HG02763 (cell line): ENCODE measurements around the gene ANKDD1B.

Experiments
- ATAC-seq: cut with Tn5 transposase; IDR thresholded peaks from one replicate; pipeline ENCODE4 v1.9.1; 2021; ENCODE audit warnings: mild to moderate bottlenecking, moderate library complexity; ENCODE audit not compliant: unreplicated experiment

The ANKDD1B gene

DNA sequence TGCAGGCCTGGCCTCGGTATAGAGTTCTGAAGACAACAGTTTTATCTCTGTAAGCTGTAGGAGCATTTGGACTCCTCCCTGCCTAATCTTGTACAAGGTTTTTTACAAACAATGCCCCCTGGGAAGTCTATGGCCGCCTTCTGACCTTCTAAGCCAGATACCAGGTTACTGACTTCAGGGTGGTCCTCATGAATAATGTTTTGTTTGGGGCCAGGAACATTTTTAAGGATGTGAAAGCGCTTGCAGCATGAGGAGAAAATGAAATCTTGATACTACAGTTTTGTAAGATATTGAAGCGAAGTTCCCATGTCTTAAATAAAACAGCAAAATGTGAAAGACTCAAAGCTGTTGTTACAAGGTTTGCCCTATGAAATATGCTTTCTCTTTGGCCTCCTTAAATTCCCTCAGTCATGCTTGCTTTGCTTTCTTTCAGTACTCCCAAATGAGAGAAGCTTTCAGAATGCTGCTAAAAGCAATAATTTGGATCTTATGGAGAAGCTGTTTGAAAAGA lies 5.2 kb downstream of the ANKDD1B start:
- no peak for ATAC-seq

DNA sequence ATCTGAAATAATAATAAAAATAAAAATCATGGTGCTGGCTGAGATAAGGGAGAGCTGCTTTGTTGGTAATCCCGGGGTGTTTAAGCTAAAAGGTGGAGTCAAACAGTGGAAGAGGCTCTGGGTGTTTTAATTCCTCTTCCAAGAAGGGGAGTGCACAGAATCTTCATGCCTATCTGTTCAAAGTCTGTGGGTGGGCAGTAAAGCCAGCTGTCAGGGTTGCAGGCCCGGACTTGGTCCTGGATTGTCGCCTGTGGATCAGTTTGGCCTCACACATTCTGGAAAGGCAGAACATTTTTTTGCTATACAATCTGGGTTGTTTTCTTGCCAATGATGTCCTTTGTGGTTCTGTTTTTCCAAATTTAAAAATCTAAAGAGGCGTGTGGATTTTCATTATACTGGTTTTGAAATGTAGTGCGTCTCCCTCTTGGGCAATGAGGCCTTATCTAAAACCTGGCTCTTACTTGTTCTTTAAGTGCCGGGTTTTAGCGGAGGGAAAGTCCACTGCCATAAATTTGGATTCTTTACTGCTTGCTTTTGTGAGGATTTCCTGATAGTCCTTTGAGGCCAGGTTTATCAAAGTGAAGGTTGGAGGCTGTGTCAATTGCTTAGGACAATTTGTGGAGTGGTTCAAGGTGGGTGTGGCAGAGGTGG lies 5.8 kb downstream of the ANKDD1B start:
- no peak for ATAC-seq

DNA sequence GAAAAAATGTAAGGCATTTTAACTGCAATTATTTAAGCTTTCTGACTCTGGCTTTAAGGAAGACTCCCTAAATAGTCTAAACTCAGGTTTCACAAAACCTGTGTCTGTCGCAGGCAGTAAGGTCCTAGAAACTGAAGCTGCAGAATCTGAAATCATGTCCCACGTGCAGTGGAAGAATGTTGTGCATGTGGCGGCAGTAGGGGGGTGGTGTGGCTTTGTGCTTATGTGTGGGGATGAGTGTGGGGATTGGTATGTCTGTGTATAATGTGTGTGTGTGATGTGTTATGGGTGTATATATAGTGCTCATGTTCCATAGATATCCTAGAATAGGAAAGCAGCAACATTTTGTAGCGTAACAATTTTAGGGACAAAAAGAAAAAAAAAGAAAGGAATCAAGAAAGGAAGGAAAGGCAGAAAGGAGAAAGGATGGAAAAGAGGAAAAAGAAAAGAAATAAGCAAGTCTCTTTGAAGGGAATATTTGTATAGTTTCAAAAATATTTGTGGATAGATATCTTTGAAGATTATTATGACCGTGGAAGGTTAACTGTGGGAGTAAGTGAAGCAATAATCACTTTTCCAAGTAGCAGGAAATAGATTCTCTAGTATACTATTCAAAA lies 6.6 kb downstream of the ANKDD1B start:
- no peak for ATAC-seq

DNA sequence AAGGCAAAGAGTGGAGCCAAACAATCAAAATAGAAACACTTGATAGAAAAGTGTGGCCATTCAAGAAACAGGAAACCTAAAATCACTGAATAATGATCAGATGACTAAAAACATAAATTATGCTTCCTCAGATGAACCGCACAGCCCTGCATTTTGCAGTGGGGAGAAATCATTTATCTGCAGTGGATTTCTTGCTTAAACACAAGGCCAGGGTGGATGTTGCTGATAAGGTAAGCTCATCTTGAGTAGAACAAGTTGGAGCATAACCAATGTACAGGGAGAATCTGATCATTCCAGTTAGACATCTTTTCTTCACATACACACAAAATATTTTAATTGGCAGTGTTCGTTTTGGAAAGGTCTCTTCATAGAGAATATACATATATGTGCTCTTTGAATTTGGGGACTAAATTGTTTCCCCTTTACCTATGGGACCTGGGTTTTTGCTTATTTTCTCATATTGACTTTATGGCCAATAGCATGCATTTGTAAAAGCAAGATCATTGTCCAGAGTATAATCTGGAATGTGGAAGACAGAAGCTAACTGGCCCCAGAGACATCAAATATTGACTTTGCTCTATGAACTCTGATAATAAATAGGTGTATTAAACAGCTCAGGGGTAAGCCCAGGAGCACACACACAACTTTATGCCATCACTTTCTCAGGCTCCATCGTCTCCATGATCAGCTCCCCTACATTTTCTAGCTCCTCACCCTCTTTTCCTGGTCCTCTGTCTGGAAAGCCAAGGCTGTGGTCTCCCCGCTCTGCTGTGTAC lies 9.1 kb downstream of the ANKDD1B start:
- ATAC-seq: no peak

DNA sequence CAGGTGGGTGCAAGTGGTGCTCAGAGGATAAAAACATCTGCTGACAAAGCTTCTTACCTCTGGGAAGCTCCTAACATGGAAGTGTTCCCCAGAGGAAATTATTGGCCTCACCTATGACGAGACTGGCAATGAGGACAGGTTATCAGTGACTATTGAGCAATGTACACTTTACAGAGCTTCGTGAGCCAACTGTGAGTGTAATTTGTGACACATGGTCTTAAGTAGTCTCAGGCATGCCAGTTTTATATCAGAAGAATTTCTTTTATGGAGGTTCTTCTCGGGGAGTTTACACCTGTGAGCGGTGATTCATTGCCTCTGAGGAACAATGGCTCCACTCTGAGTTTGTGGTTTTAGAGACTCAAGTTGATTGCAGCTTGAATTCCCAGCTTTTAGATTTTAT lies 11.3 kb downstream of the ANKDD1B start:
- no peak for ATAC-seq

DNA sequence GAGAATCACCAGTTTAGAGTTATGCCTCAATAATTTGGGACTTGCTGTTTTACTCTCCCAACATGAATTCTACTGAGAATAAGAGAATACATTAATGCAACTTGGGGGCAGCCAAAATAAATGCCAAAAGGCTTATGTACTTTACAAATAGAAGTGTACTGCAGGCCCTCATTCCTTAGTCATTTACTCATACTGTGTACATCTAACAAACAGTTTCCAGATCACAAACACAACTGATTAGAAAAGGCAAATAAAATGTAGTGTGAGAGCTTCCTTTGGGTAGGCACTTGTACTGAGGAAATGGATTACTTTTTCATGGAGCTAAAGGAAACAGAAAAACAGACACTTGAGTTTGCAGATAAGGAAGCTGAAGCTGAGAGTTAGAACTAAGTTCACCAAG lies 12.6 kb downstream of the ANKDD1B start:
- ATAC-seq: no peak

DNA sequence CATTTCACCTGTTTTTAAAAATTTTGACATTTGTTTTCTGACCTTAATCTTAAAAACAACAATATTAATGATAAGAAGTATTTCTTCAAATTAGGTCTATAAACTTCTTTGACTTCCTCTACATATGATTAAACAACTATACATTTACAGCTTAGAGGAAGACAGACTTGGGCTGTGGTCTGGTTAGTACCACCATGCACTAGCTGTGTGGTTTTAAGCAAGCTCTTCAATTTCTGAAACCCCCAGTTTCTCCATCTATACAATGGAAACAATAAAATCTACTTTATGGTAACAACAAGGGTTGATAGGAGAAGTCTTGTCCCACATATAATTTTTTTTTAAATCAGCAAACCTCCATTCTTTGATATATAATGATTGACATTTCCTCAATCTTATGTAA lies 15.7 kb downstream of the ANKDD1B start:
- ATAC-seq: no peak

DNA sequence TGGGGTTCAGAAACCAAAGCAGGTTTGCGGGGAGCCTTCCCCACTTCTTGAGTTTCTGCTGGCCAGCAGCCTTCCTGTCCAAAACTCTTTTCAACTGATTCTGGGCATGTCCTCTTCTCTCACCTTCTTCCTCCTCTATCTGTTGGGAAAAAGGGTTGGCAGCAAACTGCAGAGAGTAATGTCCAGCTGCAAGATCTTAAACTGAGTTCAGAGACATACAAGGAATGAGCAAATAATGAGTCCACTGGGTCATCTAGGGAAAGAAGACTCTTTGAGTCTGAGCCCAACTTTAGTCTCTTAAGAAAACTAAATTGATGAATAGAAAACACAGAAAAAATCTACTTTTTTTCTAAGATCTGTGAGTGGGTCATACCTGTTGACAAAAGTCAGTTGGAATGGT lies 16.5 kb downstream of the ANKDD1B start:
- ATAC-seq: no peak

DNA sequence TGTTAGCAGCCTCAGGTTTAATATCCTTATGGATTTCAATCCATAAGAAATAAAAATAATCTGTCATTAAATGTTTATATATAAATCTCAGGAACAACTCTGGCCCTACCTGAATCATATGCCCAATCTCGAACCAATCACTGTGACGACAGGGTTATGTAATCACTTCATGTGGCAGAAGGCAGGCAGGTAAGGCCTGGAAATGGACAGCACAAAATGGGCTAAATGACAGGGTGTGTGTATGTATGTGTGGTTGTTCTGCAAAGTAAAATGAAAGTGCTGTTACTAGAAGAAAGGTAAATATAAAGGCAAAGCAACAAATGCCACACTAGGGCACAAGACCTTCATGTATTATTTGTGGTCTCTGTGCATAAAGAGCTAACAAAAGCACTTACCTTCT lies 19.6 kb downstream of the ANKDD1B start:
- no peak for ATAC-seq

DNA sequence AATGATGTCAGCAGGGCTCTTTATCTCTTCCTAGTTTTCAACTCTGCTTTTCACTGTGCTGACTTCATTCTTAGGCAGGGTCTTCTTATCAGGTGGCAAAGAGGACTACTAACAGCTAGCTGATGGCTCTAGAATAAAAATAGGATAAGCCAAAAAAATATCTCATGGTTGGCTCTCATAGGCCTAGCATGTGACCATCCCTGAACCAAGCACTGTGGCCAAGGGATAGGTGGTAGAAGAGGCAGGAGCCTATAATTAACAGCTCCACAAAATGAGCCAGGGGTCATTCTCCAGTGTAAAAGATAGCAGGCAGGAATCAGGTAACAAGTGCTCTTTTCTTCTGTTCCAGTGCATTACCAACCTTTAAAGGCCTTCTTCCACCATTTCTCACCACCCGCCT lies 21.1 kb downstream of the ANKDD1B start:
- no peak for ATAC-seq

DNA sequence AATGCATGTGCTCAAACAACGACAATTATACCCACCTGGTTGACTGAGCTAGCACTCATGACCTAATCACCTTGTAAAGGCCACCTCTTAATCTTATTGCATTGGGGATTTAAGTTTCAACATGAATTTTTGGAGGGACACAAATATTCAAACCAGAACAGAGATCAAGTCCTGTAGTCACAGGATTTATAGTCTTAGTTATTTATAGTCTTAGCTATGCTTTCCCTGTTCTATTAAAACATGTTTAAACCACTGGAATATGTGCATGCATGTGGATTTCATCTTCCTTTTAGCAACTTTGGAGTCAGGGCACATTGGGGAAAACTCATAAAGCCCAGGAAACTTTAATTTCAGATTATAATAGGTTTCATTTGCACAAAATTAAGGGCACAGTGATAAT lies 26.7 kb downstream of the ANKDD1B start:
- no peak for ATAC-seq

DNA sequence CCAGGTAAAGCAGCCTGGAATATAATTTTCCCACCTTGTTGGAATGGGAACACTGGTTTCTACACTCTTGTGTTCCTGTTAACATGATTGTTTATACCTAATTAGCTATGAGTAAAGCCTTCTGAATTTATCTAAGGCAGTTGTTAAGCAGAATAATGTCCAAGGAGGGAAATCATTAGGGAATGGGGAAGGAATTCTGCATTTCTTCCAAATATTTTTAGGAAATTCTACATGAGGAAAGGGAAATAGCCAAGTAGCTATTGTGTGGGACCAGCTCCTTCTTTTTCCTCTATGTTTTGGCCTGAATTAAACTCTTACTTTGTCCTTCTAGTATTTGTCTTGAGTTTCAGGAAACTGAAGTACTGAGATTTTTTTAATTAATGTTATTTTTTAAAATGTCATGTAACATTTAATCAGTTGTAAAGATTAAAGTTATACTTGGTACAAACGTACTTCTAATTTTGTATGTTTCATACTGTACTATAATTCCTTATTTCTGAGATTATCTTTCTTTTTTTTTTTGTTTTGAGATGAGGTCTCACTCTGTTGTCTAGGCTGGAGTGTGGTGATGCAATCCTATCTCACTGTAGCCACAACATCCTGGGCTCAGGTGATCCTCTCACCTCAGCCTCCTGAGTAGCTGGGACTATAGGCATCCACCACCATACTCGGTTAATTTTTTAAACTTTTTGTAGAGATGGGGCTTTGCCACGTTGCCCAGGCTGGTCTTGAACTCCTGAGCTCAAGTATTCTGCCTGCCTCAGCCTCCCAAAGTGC lies 28.5 kb downstream of the ANKDD1B start:
- no peak for ATAC-seq

DNA sequence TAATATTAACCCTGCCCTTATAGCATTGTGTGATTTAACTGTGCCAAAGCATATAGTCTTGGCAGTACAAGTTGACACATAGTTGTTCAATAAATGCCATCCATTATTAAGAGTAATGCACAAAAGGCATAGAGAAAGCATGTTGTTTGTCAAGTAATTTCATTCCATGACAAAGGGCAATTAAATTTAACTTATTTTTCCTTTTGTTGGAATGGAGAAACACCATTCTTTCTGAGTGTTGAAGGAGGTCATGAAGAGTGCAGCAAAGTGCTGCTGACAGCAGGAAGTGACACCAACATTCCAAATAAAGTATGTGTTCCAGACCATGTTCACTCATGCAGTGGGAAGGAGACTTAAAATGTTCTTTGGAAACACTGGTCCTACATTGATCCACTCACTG lies 29.1 kb downstream of the ANKDD1B start:
- no peak for ATAC-seq

DNA sequence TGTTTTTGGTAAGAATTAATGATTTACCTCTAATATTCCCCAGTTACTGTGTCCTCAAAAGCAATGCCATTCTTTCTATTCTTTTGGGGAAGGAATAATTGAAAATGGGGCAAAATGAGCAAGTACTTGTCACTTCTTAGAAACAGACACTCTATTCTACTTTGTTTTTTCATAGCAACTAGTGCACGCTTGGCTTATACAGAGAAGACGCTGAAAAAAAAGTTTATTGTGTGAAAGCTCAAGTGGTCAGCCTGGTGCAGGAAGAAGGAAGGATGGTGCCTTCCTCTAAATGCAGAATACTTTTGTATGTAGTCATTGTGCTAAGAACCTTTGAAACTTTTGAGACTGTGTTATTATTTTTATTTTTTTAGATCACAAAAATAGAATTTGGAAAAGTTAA lies 29.6 kb downstream of the ANKDD1B start:
- ATAC-seq: no peak

DNA sequence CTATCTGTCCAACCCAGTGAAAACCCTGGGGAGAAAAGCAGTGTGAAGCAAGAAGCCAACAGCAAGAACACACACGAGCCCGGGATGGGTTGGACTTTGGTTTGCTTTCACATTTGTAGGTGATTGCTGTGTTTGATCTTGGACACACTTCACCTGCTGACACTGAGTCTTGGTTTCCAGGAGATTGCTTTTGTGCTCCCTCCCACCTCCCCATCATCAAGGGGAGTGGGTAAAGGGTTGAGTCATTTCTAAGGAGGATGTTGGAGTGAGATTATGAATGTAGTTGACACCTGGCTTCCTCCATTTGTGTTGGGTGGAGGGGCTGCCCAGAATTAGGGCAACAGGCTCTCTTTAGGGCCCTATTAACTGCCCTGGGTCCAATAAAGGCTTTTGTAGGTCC lies 37.5 kb downstream of the ANKDD1B start:
- no peak for ATAC-seq

DNA sequence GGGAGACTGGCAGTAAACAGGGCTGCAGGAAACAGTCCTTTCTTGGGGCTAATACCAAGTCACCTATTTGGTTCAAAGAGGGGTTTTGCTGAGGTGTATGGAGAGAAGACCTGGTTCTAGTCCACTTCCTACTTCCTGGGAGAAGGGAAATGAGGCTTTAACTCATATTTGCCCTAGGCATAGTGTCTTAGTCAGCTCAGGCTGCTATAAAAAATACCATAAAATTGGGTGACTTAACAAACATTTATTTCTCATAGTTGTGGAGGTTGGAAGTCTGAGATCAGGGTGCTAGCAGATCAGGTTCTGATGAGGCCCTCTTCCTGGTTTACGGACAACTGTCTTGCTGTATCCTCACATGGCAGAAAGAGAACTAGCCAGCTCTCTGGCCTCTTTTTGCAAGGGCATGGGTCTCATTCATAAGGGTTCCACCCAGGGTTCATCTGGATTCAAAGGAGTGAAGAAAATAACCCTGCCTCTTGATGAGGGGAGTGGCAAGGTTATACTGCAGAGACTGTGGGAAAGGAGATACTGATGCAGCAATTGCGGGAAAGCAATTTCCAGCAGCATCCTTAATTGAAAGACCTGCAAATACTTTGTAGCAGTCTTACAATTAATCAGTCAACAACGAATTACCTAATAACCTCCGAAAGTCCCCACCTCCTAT lies 40.5 kb downstream of the ANKDD1B start:
- ATAC-seq: no peak

DNA sequence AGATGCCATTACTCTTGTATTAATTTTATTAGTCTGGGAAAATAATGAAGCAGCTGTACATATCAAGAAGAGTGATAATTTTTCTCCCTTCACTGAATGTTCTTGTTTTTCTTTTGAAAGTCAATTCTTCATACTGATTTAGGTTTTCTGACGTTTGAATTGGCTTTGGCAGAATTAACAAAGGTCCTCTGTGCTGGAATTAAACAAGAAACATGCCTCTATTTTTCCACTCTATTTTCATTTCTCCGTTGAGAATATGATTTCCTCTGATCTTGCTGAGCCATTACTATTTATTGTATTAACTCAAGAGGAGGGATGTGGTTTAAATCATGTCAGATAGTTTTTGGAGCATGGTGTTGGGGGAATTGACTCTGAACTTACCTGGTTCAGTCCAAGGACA lies 42.3 kb downstream of the ANKDD1B start:
- ATAC-seq: no peak

DNA sequence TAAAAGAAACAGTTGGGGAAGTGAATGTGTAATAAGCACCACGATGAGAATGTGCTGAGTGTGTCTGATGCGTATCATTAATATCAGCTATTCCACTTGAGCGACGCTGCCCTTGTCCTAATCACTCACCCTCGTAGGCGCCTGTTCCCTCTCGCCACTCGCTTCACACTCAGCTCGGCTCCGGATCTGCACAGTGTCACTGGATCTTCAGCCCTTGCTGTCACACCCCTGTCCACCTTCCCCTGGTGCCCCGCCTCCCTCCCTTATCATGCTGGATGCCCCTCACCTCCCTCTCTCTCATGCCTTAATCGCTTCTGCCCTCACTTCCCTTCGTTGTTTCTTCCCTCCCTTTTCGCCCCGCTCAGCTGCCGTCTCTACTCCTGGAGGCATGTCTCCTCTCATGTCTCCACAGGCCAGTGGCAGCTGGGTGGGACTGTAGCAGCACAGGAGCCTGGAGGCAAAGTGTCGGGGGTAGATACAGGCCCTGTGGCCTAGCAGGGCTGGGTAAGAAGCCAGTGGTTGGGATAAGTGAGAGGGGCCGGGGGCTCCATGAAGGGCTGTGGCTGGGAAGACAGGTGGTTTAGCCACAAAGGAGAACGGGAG lies 43.5 kb downstream of the ANKDD1B start:
- ATAC-seq: no peak

DNA sequence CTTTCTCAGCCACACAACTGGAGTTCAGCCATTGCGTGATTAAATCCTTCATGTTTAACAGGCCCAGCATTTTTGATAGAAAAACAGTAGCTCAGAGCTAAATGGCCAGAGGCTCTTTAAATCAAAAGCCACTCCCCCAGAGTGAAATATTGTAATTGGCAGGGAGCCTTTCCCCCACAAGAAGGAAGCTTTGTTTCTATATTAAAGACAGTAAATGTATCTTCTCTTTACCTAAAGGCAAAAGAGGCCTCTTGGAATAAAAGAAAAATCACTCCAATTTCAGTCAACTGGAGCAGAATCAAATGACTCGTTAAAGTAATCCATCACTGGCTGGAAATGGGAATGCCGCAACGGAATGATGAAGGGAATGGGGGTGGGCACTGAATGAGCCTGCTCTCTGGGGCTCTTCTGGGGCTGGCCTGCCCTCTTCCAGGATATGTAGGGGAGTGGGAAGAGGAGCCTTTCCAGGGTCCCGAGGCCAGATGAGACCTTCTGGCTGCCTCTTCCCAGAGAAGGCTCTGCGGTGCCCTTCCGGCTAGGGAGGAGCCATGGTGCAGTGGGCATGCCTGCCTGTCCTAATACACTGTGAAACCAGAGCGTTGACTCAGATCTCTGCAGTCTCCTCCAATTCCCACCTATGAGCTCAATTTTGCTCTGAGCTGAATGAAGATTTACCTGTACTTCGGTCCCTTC lies 45.2 kb downstream of the ANKDD1B start:
- no peak for ATAC-seq
